DND-41 (cell line): Measurements from ENCODE around the gene ATP1A1.

ENCODE experiments used
- CTCF ChIP-seq: IDR thresholded peaks from 2 replicates; pipeline ENCODE4 v1.5.1; 2012; ENCODE audit warnings: borderline replicate concordance, low read length, moderate library complexity, mild to moderate bottlenecking; ENCODE audit not compliant: poor library complexity, severe bottlenecking; ENCODE audit errors: extremely low read depth
- EZH2 ChIP-seq: IDR thresholded peaks from 3 replicates; pipeline ENCODE4 v1.6.1; 2012; ENCODE audit warnings: borderline replicate concordance, low read depth, mild to moderate bottlenecking, moderate library complexity, low read length, inconsistent platforms; ENCODE audit not compliant: severe bottlenecking

- no peak for TF ChIP-seq EZH2
- TF ChIP-seq CTCF, result no peak
Measured at GRCh38 chr1:116433275-116434257, 60.5 kb downstream of the ATP1A1 start.
